Trophoblast cell (in vitro differentiated cells and primary cell): ENCODE results near the gene MPP4.

Experiments
- DNase-seq, 2 donors: peaks; one replicate each; pipeline ENCODE4 v3.0.0-alpha.2; 2016
- H2AFZ ChIP-seq: 2 replicates; pipeline ENCODE4 v1.6.1; 2013; ENCODE audit warnings: low read length, moderate library complexity, mild to moderate bottlenecking; ENCODE audit not compliant: insufficient read depth, poor library complexity
- H2AK5ac ChIP-seq: 2 replicates; pipeline ENCODE4 v1.6.1; 2013; ENCODE audit warnings: mild to moderate bottlenecking, low read length
- H2BK120ac ChIP-seq: 2 replicates; pipeline ENCODE4 v1.6.1; 2013; ENCODE audit warnings: low read length, mild to moderate bottlenecking, moderate library complexity; ENCODE audit not compliant: insufficient read depth, poor library complexity
- H2BK12ac ChIP-seq: 2 replicates; pipeline ENCODE4 v1.6.1; 2013; ENCODE audit warnings: mild to moderate bottlenecking, low read length, moderate library complexity
- H2BK5ac ChIP-seq: 2 replicates; pipeline ENCODE4 v1.6.1; 2013; ENCODE audit warnings: low read length, low read depth, moderate library complexity, mild to moderate bottlenecking; ENCODE audit not compliant: poor library complexity
- H3K14ac ChIP-seq: 2 replicates; pipeline ENCODE4 v1.6.1; 2013; ENCODE audit warnings: mild to moderate bottlenecking, low read length
- H3K18ac ChIP-seq: 2 replicates; pipeline ENCODE4 v1.6.1; 2013; ENCODE audit warnings: mild to moderate bottlenecking, low read length
- H3K23ac ChIP-seq: 2 replicates; pipeline ENCODE4 v1.6.1; 2013; ENCODE audit warnings: low read length
- H3K27ac ChIP-seq: 2 replicates; pipeline ENCODE4 v1.5.1; 2013; ENCODE audit warnings: low read depth, mild to moderate bottlenecking, inconsistent platforms, low read length, moderate library complexity
- H3K27me3 ChIP-seq: 2 replicates; pipeline ENCODE4 v1.6.1; 2013; ENCODE audit warnings: inconsistent platforms, mild to moderate bottlenecking, low read length, moderate library complexity; ENCODE audit not compliant: insufficient read depth
- H3K36me3 ChIP-seq, 2 experiments: 1 replicate in 1 of 2; 2 replicates in 1 of 2; pipeline ENCODE4 v1.6.1; 2013; ENCODE audit warnings: low read length in 2 of 2, mild to moderate bottlenecking in 2 of 2, moderate library complexity in 1 of 2; ENCODE audit not compliant: insufficient read depth in 2 of 2, control insufficient read depth in 1 of 2
- H3K4ac ChIP-seq: 2 replicates; pipeline ENCODE4 v1.6.1; 2013; ENCODE audit warnings: low read depth, mild to moderate bottlenecking, low read length, moderate library complexity
- H3K4me1 ChIP-seq, 2 experiments: 1 replicate in 1 of 2; 2 replicates in 1 of 2; pipeline ENCODE4 v1.6.1; 2013; ENCODE audit warnings: low read length in 2 of 2, mild to moderate bottlenecking in 2 of 2, moderate library complexity in 1 of 2; ENCODE audit not compliant: insufficient read depth in 2 of 2, control insufficient read depth in 1 of 2
- H3K4me2 ChIP-seq: 2 replicates; pipeline ENCODE4 v1.6.1; 2013; ENCODE audit warnings: inconsistent platforms, mild to moderate bottlenecking, low read length, moderate library complexity
- H3K4me3 ChIP-seq: 2 replicates; pipeline ENCODE4 v1.5.1; 2013; ENCODE audit warnings: mild to moderate bottlenecking, low read depth, low read length, inconsistent platforms
- H3K79me1 ChIP-seq: one replicate; pipeline ENCODE4 v1.6.1; 2013; ENCODE audit warnings: low read length
- H3K79me2 ChIP-seq: 2 replicates; pipeline ENCODE4 v1.6.1; 2013; ENCODE audit warnings: low read length, mild to moderate bottlenecking; ENCODE audit not compliant: control insufficient read depth, insufficient read depth, poor library complexity
- H3K9ac ChIP-seq: 2 replicates; pipeline ENCODE4 v1.6.1; 2013; ENCODE audit warnings: mild to moderate bottlenecking, low read length
- H3K9me3 ChIP-seq: 2 replicates; pipeline ENCODE4 v1.6.1; 2013; ENCODE audit warnings: low read depth, mild to moderate bottlenecking, control low read depth, inconsistent platforms, low read length; ENCODE audit not compliant: insufficient read depth
- H4K12ac ChIP-seq: 2 replicates; pipeline ENCODE4 v1.6.1; 2013; ENCODE audit warnings: low read depth, mild to moderate bottlenecking, low read length, moderate library complexity
- H4K8ac ChIP-seq: 2 replicates; pipeline ENCODE4 v1.6.1; 2013; ENCODE audit warnings: low read depth, mild to moderate bottlenecking, low read length, moderate library complexity
- H4K91ac ChIP-seq: one replicate; pipeline ENCODE4 v1.6.1; 2013; ENCODE audit warnings: low read depth, mild to moderate bottlenecking, low read length, moderate library complexity
- WGBS: extraction: QIAGEN DNeasy Blood & Tissue Kit; methylation state at CpG from one replicate; pipeline ENCODE4 v1.1.7; 2013; ENCODE audit warnings: missing lambda C conversion rate; ENCODE audit not compliant: insufficient read length, insufficient coverage; ENCODE audit errors: extremely low coverage; 5-methylcytosine and 5-hydroxymethylcytosine counted together

Gene MPP4

GRCh38 chr2:201639205-201639604, 59.2 kb downstream of the MPP4 start:
- no CpG with 5 or more reads among the region's 3 CpGs for WGBS
- Histone ChIP-seq H3K14ac (no peak overlapping the region), H3K79me2 (no peaks in the 10 kb centered on the region), H3K4me1 (no peaks in the 10 kb centered on the region), H2BK120ac (no peak overlapping the region), H3K79me1 (peaks cover 12% of the 10 kb centered on the region), H2BK12ac (no peak overlapping the region), H3K9me3 (no peaks in the 10 kb centered on the region), H3K36me3 (peaks cover 4 to 8% of the 10 kb centered on the region in 2 experiments), H2BK5ac (no peak overlapping the region), H3K23ac (no peak overlapping the region), H4K12ac (no peak overlapping the region), H3K27me3 (no peaks in the 10 kb centered on the region), H3K27ac (no peak overlapping the region), H3K4me2 (no peak overlapping the region), H3K4me3 (no peak overlapping the region), H2AK5ac (no peak overlapping the region), H3K18ac (no peak overlapping the region), H3K4ac (no peak overlapping the region), H4K91ac (no peak overlapping the region), H2AFZ (no peak overlapping the region), H3K9ac (no peak overlapping the region), H4K8ac (no peak overlapping the region)
- DNase-seq: no peak

GRCh38 chr2:201638326-201638725, 60.1 kb downstream of the MPP4 start:
- peaks cover 12% of the 10 kb centered on the region for H3K79me1 ChIP-seq
- no peak overlapping the region for H3K9ac ChIP-seq
- no peak overlapping the region for H3K18ac ChIP-seq
- no peak for DNase-seq
- no peak overlapping the region for H2BK12ac ChIP-seq
- no peaks in the 10 kb centered on the region for H3K4me1 ChIP-seq
- no peaks in the 10 kb centered on the region for H3K27me3 ChIP-seq
- no peak overlapping the region for H2BK5ac ChIP-seq
- H2BK120ac ChIP-seq: no peak overlapping the region
- H3K4me2 ChIP-seq: no peak overlapping the region
- no peak overlapping the region for H3K4ac ChIP-seq
- no peak overlapping the region for H4K8ac ChIP-seq
- no peak overlapping the region for H3K23ac ChIP-seq
- no peak overlapping the region for H3K14ac ChIP-seq
- WGBS: no CpG with 5 or more reads among the region's 4 CpGs
- no peak overlapping the region for H4K91ac ChIP-seq
- H3K36me3 ChIP-seq: peaks cover 4 to 12% of the 10 kb centered on the region in 2 experiments
- H3K4me3 ChIP-seq: no peak overlapping the region
- no peak overlapping the region for H2AFZ ChIP-seq
- H2AK5ac ChIP-seq: no peak overlapping the region
- H3K79me2 ChIP-seq: no peaks in the 10 kb centered on the region
- no peak overlapping the region for H3K27ac ChIP-seq
- H3K9me3 ChIP-seq: no peaks in the 10 kb centered on the region
- no peak overlapping the region for H4K12ac ChIP-seq

GRCh38 chr2:201633661-201634249, 64.7 kb downstream of the MPP4 start:
- WGBS: no CpG with 5 or more reads among the region's 4 CpGs
- no peaks in the 10 kb centered on the region for H3K4me1 ChIP-seq
- H3K27me3 ChIP-seq: no peaks in the 10 kb centered on the region
- H4K12ac ChIP-seq: no peak overlapping the region
- no peak overlapping the region for H2BK120ac ChIP-seq
- no peak overlapping the region for H4K8ac ChIP-seq
- no peak overlapping the region for H2AFZ ChIP-seq
- H3K36me3 ChIP-seq: peaks cover 4 to 20% of the 10 kb centered on the region in 2 experiments
- no peak overlapping the region for H2AK5ac ChIP-seq
- no peak for DNase-seq
- H3K4ac ChIP-seq: no peak overlapping the region
- no peak overlapping the region for H3K27ac ChIP-seq
- no peaks in the 10 kb centered on the region for H3K9me3 ChIP-seq
- no peak overlapping the region for H3K4me3 ChIP-seq
- H3K79me2 ChIP-seq: no peaks in the 10 kb centered on the region
- H3K14ac ChIP-seq: no peak overlapping the region
- no peaks in the 10 kb centered on the region for H3K79me1 ChIP-seq
- no peak overlapping the region for H3K18ac ChIP-seq
- no peak overlapping the region for H2BK12ac ChIP-seq
- H3K4me2 ChIP-seq: no peak overlapping the region
- H3K9ac ChIP-seq: no peak overlapping the region
- H4K91ac ChIP-seq: no peak overlapping the region
- no peak overlapping the region for H3K23ac ChIP-seq
- no peak overlapping the region for H2BK5ac ChIP-seq

GRCh38 chr2:201631041-201631440, 67.4 kb downstream of the MPP4 start:
- Histone ChIP-seq H2BK120ac (no peak overlapping the region), H3K4me1 (no peaks in the 10 kb centered on the region), H4K91ac (no peak overlapping the region), H3K4me3 (no peak overlapping the region), H4K12ac (no peak overlapping the region), H4K8ac (no peak overlapping the region), H3K9me3 (no peaks in the 10 kb centered on the region), H3K27me3 (no peaks in the 10 kb centered on the region), H3K79me1 (no peaks in the 10 kb centered on the region), H3K23ac (no peak overlapping the region), H2AFZ (no peak overlapping the region), H3K79me2 (no peaks in the 10 kb centered on the region), H3K4ac (no peak overlapping the region), H3K18ac (no peak overlapping the region), H3K27ac (no peak overlapping the region), H3K36me3 (peaks cover 7 to 20% of the 10 kb centered on the region in 2 experiments), H2AK5ac (no peak overlapping the region), H3K9ac (no peak overlapping the region), H3K14ac (no peak overlapping the region), H3K4me2 (no peak overlapping the region), H2BK12ac (no peak overlapping the region), H2BK5ac (no peak overlapping the region)
- DNase-seq: no peak
- no CpG with 5 or more reads among the region's 8 CpGs for WGBS
